ENCODE results near the gene EPAS1. TPM values are rescaled to one million over a fixed set of nuclear protein-coding genes. Genes with fewer than 3 reads are reported as not detected.

EPAS1 gene
- total and polyA plus RNA-seq, 8 donors: 35.1 to 217 (median 117) TPM

DNA sequence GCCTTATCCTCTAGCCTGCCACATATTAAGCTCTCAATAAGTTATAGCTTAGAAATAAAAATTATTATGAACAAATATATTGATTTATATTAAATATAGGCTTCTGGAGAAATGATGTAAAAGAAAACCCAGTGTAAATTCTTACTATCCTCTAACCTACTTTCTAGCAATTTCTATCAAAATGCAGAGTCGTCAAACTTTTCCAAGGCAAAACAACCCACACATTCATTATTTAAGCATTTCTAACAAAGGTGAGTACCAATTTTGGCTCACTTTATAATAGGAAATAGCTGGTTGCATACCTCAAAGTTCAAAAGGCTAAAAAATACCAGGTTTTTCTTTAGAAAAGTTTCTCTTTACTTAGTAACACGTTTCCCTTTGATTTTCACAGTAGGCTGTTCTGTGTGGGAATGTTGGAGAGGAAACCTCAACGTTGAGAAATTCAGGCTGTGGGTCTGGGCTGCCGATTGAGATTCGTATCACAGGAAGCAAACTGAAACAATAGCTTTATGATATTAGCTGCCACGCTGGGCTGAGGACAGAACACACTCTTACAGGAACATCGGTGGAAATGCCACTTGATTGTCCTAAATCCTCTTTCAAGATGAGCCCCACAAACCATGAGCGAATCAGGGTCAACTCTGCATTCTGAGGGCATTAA lies 53.0 kb downstream of the EPAS1 start:
- Histone ChIP-seq H3K4me1 (peaks cover 4 to 35% (median 9%) of the 10 kb centered on the region in 4 donors), H3K27ac (peak overlapping the region in 3 of 5 donors; percentile 16 to 61 (median 54)), H3K4me3 (no peak overlapping the region), H3K27me3 (no peaks in the 10 kb centered on the region), H3K36me3 (peaks cover 13 to 77% (median 65%) of the 10 kb centered on the region in 4 donors), H3K9me3 (no peaks in the 10 kb centered on the region)
- no peak for TF ChIP-seq POLR2A (IDR thresholded peaks at IDR 0.05)
- no peak for TF ChIP-seq POLR2AphosphoS5 (IDR thresholded peaks at IDR 0.05)
- no peak for TF ChIP-seq EP300 (IDR thresholded peaks at IDR 0.05)
- no peak for TF ChIP-seq CTCF (IDR thresholded peaks at IDR 0.05)
- whole genome bisulfite sequencing, 5 donors: 58 to 74% (median 64%) methylated on average over 8 of the region's 8 CpGs
- no peak for DNase-seq
- intact Hi-C loops (cut with DNase I; ENCODE audit: low total_unique reads): no loop called here

DNA sequence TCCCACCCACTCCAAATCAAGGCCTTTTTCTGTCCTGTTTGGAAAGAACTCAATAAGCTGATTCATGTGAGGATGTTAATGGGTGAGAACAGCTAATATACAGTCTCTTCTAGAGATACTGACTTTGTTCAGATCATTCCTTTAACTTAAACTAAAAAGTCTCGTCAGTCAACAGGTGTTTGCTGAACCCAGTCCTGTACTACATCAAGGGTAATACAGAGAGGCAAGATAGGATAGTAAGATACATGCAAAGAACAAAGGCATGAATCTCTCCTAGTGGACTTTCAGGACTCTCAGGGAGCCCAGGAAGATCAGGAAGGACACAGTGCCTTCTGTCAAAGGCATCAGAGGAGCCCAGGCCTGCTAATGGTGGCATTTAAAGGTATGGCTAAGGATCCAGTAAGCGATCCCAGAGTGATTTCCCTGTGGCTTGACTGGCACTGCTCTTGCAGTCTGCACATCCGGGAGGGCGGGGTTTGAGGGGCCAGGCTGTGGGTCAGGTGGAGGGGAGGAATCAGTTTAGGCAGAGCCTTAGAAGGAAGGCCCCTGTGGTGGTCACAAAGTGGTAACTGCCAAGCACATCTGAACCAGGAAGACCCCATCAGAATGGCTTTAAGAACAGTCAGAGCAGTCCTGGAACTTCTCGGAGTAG lies 54.0 kb downstream of the EPAS1 start:
- Histone ChIP-seq H3K4me3 (no peak overlapping the region), H3K36me3 (peaks cover 13 to 86% (median 75%) of the 10 kb centered on the region in 4 donors), H3K27ac (peak overlapping the region; percentile 23 to 64 (median 54))

DNA sequence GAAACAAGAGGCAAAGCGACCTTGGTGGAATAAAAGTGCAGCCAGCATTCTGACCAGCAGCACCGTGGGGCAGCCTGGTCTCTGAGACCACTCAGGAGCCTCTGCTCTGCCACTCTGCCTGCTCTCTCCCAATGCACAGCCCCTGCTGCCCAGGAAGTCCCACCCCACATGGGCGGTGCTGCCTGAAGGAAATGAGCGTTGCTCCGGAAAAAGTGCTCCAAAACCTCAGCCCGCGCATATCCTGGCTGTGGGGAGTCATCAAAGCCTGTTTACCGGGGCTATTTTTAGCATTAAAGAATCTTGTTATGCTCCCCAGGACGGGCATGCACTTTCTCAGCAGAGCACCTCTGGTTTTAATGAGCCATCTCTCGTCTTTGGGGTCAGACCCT lies 54.5 kb downstream of the EPAS1 start:
- TF ChIP-seq EP300 (IDR thresholded peaks at IDR 0.05) (no peak), POLR2AphosphoS5 (IDR thresholded peaks at IDR 0.05) (peak in 1 of 3 donors; percentile 7)
- no peaks in the 10 kb centered on the region for H3K27me3 ChIP-seq
- peak; percentile 49 to 75 for DNase-seq
- WGBS, 5 donors: 53 to 82% (median 74%) methylated on average over 8 to 10 of the region's 10 CpGs
- intact Hi-C loops (cut with DNase I; ENCODE audit: low total_unique reads): no loop called here
- no peaks in the 10 kb centered on the region for H3K9me3 ChIP-seq
- H3K4me1 ChIP-seq: peaks cover 0 to 35% (median 4%) of the 10 kb centered on the region in 4 donors
- peaks cover 13 to 90% (median 78%) of the 10 kb centered on the region in 4 donors for H3K36me3 ChIP-seq
- peak overlapping the region in 1 of 4 donors; percentile 0 for H3K4me3 ChIP-seq
- peak overlapping the region; percentile 23 to 64 (median 54) for H3K27ac ChIP-seq

More for the DNA sequence above, 54.0 kb downstream of the EPAS1 start:
- DNase-seq: no peak
- TF ChIP-seq POLR2AphosphoS5 (IDR thresholded peaks at IDR 0.05) (no peak), EP300 (IDR thresholded peaks at IDR 0.05) (no peak), CTCF (IDR thresholded peaks at IDR 0.05) (no peak), POLR2A (IDR thresholded peaks at IDR 0.05) (no peak)
- no peaks in the 10 kb centered on the region for H3K27me3 ChIP-seq
- no peaks in the 10 kb centered on the region for H3K9me3 ChIP-seq
- 61 to 82% (median 73%) methylated on average over 5 of the region's 5 CpGs for WGBS, 5 donors
- intact Hi-C loops (cut with DNase I; ENCODE audit: low total_unique reads): no loop called here
- H3K4me1 ChIP-seq: peaks cover 0 to 35% (median 5%) of the 10 kb centered on the region in 4 donors

- WGBS, 5 donors: 70 to 91% (median 85%) methylated on average over 7 to 8 of the region's 8 CpGs
- no peak for DNase-seq
- peaks cover 0 to 35% (median 4%) of the 10 kb centered on the region in 4 donors for H3K4me1 ChIP-seq
These were observed 55.4 kb downstream of the EPAS1 start for GRCh38 chr2:46352621-46353020.

More at GRCh38 chr2:46352621-46353020, 55.4 kb downstream of the EPAS1 start:
- H3K4me3 ChIP-seq: no peak overlapping the region
- peaks cover 17 to 90% (median 78%) of the 10 kb centered on the region in 4 donors for H3K36me3 ChIP-seq
- H3K27ac ChIP-seq: peak overlapping the region in 4 of 5 donors; percentile 50 to 64 (median 58)
- TF ChIP-seq CTCF (IDR thresholded peaks at IDR 0.05): no peak
- TF ChIP-seq POLR2AphosphoS5 (IDR thresholded peaks at IDR 0.05): no peak
- no peak for TF ChIP-seq POLR2A (IDR thresholded peaks at IDR 0.05)
- TF ChIP-seq EP300 (IDR thresholded peaks at IDR 0.05): no peak
- no peaks in the 10 kb centered on the region for H3K27me3 ChIP-seq
- intact Hi-C loops (cut with DNase I; ENCODE audit: low total_unique reads): no loop called here
- H3K9me3 ChIP-seq: no peaks in the 10 kb centered on the region

Data from stomach (tissue), 9 donors.